Effector memory CD8-positive, alpha-beta T cell (primary cell): ENCODE data around the gene MYADML2.
"Not testable (repeated sequence)": the region's sequence is repeated elsewhere in the genome, so short reads cannot be mapped to it uniquely, and the experiment has no call there.

Experiments
- ATAC-seq: fragments of 150-1000 bp; cut with Tn5 transposase; replicated peaks from 2 replicates; pipeline ENCODE4 v1.10.0; 2021; ENCODE audit warnings: mild to moderate bottlenecking, moderate library complexity
- DNase-seq, 3 experiments: peaks; one replicate each; pipeline ENCODE4 v3.0.0; 2021
- H3K27ac Mint-ChIP-seq, 2 donors: one replicate each; pipeline ENCODE4 v1.8.0; 2022; ENCODE audit warnings: mild to moderate bottlenecking in 2 of 2, mixed read lengths in 2 of 2, moderate library complexity in 2 of 2
- H3K27me3 Mint-ChIP-seq, 2 donors: one replicate each; pipeline ENCODE4 v1.8.0; 2022; ENCODE audit warnings: mixed read lengths in 2 of 2
- H3K36me3 Mint-ChIP-seq: one replicate; pipeline ENCODE4 v1.8.0; 2022; ENCODE audit warnings: mild to moderate bottlenecking, moderate library complexity, mixed read lengths; ENCODE audit not compliant: insufficient read depth
- H3K4me1 Mint-ChIP-seq, 2 donors: one replicate each; pipeline ENCODE4 v1.8.0; 2022; ENCODE audit warnings: low read depth in 2 of 2, mixed read lengths in 2 of 2
- H3K4me3 Mint-ChIP-seq, 2 donors: one replicate each; pipeline ENCODE4 v1.8.0; 2022; ENCODE audit warnings: mild to moderate bottlenecking in 2 of 2, mixed read lengths in 2 of 2, moderate library complexity in 2 of 2
- H3K9me3 Mint-ChIP-seq, 2 donors: one replicate each; pipeline ENCODE4 v1.8.0; 2022; ENCODE audit warnings: mixed read lengths in 2 of 2

Gene MYADML2

DNA sequence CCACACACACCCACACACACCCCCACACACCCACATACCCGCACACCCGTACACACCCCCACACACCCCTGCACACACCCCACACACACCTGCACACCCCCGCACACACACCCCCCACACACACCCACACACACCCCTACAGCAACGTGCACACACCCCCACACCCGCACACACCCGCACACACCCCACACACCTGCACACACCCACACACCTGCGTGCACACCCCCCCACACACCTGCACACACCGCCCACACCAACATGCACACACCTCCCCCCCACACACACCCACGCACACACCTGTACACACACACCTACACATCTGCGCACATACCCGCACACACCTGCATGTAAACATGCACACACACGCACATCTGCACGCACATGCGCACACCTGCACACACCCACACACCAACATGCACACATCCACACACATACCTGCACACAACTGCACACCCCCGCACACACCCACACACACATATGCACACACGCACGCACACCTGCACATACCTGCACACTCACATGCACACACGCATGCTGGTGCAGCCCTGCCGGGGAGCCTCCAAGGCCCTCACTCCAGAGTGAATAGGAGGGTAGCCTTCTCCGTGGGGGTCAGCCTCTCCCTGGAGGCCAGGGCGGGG lies 37.9 kb upstream of the MYADML2 start:
- ATAC-seq: no peak
- no peak overlapping the region for H3K27ac Mint-ChIP-seq
- peaks cover 31% of the 10 kb centered on the region for H3K36me3 Mint-ChIP-seq
- no peaks in the 10 kb centered on the region for H3K9me3 Mint-ChIP-seq
- H3K4me3 Mint-ChIP-seq: no peak overlapping the region
- H3K4me1 Mint-ChIP-seq: peaks cover 14 to 25% of the 10 kb centered on the region in 2 donors
- no peak for DNase-seq
- H3K27me3 Mint-ChIP-seq: no peaks in the 10 kb centered on the region

DNA sequence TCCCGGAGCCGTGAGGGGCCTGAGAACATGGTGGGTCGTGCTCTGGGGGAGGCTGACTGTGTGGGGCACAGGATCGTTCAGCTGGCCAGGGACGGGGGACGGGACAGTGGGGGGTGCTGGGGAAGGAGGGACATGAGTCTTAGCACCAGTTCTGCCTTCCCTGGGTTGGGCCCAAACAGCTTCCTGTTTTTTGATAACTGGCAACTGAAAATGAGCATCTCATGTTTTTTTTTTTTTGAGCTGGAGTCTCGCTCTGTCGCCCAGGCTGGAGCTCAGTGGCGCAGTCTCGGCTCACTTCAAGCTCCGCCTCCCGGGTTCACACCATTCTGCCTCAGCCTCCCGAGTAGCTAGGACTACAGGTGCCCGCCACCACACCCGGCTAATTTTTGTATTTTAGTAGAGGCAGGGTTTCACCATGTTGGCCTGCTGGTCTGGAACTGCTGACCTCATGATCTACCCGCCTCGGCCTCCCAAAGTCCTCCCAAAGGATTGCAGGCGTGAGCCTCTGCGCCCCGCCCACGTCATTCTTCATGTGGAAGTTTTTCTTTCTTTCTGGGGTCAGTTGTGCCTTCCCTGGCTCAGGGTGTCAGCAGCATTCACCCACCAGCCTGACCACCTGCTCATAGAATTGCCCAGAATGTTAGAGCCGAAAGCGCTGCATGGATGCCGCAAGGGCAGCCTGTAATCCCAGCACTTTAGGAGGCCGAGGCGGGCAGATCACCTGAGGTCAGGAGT lies 36.8 kb upstream of the MYADML2 start:
- Mint-ChIP-seq H3K36me3 (peaks cover 31% of the 10 kb centered on the region), H3K27ac (no peak overlapping the region), H3K4me1 (peaks cover 18 to 25% of the 10 kb centered on the region in 2 donors), H3K27me3 (no peaks in the 10 kb centered on the region), H3K4me3 (no peak overlapping the region), H3K9me3 (no peaks in the 10 kb centered on the region)
- ATAC-seq (no peak), DNase-seq (no peak)

GRCh38 chr17:81983011-81983638 lies 36.1 kb upstream of the MYADML2 start:
- H3K4me1 Mint-ChIP-seq: peaks cover 24 to 25% of the 10 kb centered on the region in 2 donors
- no peaks in the 10 kb centered on the region for H3K27me3 Mint-ChIP-seq
- DNase-seq: no peak
- no peak for ATAC-seq
- peak overlapping the region in 1 of 2 donors; percentile 16 for H3K27ac Mint-ChIP-seq
- H3K36me3 Mint-ChIP-seq: peaks cover 31% of the 10 kb centered on the region
- H3K4me3 Mint-ChIP-seq: no peak overlapping the region
- H3K9me3 Mint-ChIP-seq: no peaks in the 10 kb centered on the region

DNA sequence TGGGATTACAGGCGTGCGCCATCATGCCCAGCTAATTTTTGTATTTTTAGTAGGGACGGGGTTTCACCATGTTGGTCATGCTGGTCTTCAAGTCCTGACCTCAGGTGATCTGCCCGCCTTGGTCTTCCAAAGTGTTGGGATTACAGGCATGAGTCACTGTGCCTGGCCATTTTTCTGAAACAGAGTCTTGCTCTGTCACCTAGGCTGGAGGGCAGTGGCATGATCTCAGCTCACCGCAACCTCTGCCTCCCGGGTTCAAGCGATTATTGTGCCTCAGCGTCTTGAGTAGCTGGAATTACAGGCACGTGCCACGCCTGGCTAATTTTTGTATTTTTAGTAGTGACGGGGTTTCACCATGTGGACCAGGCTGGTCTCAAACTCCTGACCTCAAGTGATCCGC lies 34.5 kb upstream of the MYADML2 start:
- not testable (repeated sequence) for H3K27ac Mint-ChIP-seq, H3K27me3 Mint-ChIP-seq, ATAC-seq, DNase-seq, H3K9me3 Mint-ChIP-seq, H3K4me3 Mint-ChIP-seq
- Mint-ChIP-seq H3K36me3 (peaks cover 24% of the 10 kb centered on the region), H3K4me1 (peaks cover 24 to 28% of the 10 kb centered on the region in 2 donors)

- peaks cover 27 to 30% of the 10 kb centered on the region in 2 donors for H3K4me1 Mint-ChIP-seq
- no peak overlapping the region for H3K4me3 Mint-ChIP-seq
- no peak for ATAC-seq
- H3K27ac Mint-ChIP-seq: no peak overlapping the region
- no peaks in the 10 kb centered on the region for H3K9me3 Mint-ChIP-seq
- H3K27me3 Mint-ChIP-seq: no peaks in the 10 kb centered on the region
- no peak for DNase-seq
- peaks cover 23% of the 10 kb centered on the region for H3K36me3 Mint-ChIP-seq
Measured at GRCh38 chr17:81980707-81981343, 33.8 kb upstream of the MYADML2 start.

- no peak for DNase-seq
- ATAC-seq: no peak
- Mint-ChIP-seq H3K9me3 (no peaks in the 10 kb centered on the region), H3K27me3 (no peaks in the 10 kb centered on the region), H3K4me3 (peak overlapping the region; percentile 41 to 55), H3K36me3 (peaks cover 18% of the 10 kb centered on the region), H3K27ac (no peak overlapping the region), H3K4me1 (peaks cover 26 to 30% of the 10 kb centered on the region in 2 donors)
Measured at GRCh38 chr17:81980122-81980521, 33.1 kb upstream of the MYADML2 start.

DNA sequence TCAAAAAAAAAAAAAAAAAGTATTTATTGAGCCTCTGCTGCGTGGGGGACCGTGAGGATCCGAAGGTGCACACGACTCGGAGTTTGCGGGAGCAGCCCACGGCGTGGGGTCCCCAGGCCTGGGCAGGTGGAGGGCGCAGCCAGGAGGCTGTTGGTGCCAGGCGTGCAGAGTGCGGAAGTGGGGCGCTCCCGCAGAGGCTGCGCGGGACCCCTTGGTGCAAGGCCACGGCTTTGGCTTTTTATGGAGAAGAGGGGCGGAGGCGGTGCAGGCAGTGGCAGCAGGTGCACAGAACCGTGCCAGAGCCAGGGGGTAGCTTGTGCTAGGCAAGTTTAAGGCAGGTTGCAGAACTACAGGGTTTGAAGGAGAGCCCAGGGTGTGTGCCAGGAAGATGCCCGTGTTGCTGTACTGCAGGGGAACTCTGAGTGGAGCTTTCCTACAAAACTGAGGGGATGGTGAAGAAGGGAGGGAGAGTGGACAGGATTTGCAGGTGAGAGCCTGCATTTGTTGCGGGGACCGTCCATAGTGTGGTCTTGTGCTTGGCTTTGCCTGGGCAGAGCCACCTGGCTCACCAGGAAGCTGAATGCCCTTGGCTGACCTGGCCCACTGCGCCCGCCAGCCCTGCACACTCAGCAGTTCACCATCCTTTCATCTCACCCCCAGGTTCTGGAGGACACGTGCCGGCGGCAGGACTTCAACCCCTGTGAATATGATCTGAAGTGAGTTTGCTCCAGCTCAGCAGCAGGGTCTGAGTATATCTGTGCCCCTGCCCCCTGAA lies 31.7 kb upstream of the MYADML2 start:
- H3K27me3 Mint-ChIP-seq: no peaks in the 10 kb centered on the region
- H3K9me3 Mint-ChIP-seq: no peaks in the 10 kb centered on the region
- ATAC-seq: no peak
- peak overlapping the region; percentile 92 to 98 for H3K4me3 Mint-ChIP-seq
- H3K27ac Mint-ChIP-seq: peak overlapping the region in 1 of 2 donors; percentile 66
- no peak for DNase-seq
- H3K4me1 Mint-ChIP-seq: peaks cover 23 to 30% of the 10 kb centered on the region in 2 donors
- peaks cover 18% of the 10 kb centered on the region for H3K36me3 Mint-ChIP-seq

- Mint-ChIP-seq H3K4me3 (peak within 1 kb of the TSS; percentile 92 to 98), H3K9me3 (no peaks in the 10 kb centered on the region), H3K27ac (peak within 1 kb of the TSS; percentile 94 to 96), H3K27me3 (no peaks in the 10 kb centered on the region), H3K36me3 (peaks cover 11% of the 10 kb centered on the region), H3K4me1 (peaks cover 18 to 30% of the 10 kb centered on the region in 2 donors)
- peak; percentile 93 for ATAC-seq
- DNase-seq: peak; percentile 83 to 87 (median 84)
Measured at GRCh38 chr17:81977211-81977808, 30.3 kb upstream of the MYADML2 start, which contains the start of gene ASPSCR1. Gene ASPSCR1, plus strand, starts transcription at chr17:81977629. Its CDS starts 18 bp downstream, at chr17:81977647.

DNA sequence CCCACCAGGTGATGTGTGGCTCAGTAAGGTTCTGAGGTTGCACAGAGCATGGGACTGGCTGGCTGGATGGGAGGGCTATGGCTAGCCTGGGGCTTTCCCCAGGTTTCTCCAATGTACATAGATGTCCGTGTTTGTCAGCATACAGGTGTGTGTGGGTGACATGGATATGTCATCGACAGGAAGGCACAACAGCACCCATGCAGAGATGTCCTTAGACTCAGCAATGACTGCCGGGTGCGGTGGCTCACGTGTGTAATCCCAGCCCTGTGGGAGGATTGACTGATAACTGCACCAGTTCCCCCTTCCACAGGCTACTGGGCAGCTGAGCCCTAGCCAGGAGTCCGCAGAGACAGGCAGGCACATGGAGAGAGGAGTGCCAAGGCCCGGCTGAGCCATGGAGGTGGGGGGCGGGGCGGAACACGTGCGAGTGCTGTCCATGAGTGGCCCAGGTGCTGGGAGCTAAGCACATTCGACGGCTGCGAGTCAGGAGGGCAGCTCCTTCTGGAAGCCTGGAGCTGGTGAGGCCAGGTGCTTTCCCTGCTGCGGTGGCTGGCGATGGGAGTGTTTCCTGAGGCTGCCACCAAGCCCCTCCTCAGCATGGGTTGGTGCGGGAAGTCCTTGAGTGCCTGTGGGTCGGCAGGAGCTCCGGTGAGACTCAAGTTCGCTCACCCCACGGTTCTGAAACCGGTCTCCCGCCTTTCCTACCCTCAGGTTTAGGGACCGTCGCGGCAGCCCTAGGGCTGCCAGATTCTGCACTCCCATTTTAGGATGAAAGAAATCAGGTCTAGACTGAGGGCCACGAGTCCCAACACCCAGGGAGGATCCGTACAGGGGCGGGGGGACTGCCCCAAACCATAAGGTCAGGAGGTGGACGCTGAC lies 29.5 kb upstream of the MYADML2 start:
- peaks cover 16 to 30% of the 10 kb centered on the region in 2 donors for H3K4me1 Mint-ChIP-seq
- DNase-seq (no peak), ATAC-seq (peak; percentile 18)
- no peaks in the 10 kb centered on the region for H3K9me3 Mint-ChIP-seq
- H3K4me3 Mint-ChIP-seq: peak overlapping the region; percentile 92 to 98
- H3K27ac Mint-ChIP-seq: peak overlapping the region; percentile 94 to 96
- no peaks in the 10 kb centered on the region for H3K27me3 Mint-ChIP-seq
- peaks cover 11% of the 10 kb centered on the region for H3K36me3 Mint-ChIP-seq

DNA sequence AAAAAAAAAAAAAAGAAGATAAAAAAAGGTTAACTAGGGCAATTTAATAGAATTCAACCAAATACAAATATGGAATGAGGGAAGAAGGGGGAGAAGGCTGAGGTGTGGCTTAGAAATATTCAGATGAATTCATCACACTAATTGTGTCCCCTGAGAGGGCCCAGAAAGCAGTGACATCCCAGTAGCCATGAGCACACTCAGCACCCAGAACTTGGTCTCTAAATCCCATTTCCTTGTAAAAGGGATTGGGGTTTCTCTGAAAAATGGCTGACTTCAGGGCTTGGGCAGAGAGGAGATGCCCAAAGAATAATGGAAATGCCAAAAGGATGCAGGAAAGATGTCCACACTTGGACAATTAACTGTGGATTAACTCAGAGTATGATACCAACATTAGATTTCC lies 26.4 kb upstream of the MYADML2 start:
- ATAC-seq (no peak), DNase-seq (no peak)
- Mint-ChIP-seq H3K4me3 (no peak overlapping the region), H3K27ac (no peak overlapping the region), H3K36me3 (peaks cover 8% of the 10 kb centered on the region), H3K9me3 (no peaks in the 10 kb centered on the region), H3K27me3 (no peaks in the 10 kb centered on the region), H3K4me1 (peaks cover 11 to 14% of the 10 kb centered on the region in 2 donors)

DNA sequence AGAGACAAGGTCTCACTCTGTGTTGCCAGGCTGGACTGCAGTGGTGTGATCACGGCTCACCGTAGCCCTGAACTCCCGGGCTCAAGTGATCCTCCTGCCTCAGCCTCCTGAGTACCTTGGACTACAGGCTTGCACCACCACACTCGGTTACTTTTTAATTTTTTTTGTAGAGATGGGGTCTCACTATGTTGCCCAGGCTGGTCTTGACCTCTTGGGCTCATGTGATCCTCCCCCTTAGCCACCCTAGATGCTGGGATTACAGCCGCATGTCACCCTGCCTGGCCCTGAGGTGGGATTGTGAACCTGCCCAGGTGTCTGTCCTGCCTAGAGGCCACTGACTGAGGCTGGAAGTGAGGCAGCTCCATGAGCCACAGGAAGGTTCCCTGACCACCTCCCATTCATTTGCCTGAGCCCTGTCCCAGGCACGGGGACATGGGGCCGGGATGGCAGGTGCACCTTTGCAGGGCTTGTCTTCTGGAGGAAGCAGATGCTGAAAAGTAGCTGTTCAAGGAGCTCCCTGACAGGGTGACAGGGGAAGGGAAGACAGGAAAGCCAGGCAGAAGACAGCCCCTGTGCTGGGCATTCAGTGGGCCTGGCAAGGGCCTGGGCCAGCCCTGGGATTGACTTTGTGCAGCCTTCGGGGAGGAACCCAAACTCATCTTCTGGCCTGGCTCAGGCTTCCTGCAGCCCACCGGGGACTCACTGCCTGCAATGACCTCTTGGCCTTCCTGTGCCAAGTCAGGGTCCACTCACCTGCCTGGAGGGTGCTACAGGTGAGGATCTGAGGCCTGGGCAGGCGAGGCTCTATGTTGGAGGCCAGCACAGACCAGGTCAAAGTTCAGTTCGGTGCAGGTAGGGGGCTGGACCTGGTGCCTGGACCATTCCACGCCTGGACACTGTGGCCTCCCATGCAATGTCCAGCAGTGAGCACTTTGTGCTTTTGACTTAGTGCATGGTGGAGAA lies 22.1 kb upstream of the MYADML2 start:
- Mint-ChIP-seq H3K36me3 (peaks cover 5% of the 10 kb centered on the region), H3K27ac (no peak overlapping the region), H3K9me3 (no peaks in the 10 kb centered on the region), H3K4me1 (peaks cover 3 to 9% of the 10 kb centered on the region in 2 donors), H3K4me3 (no peak overlapping the region), H3K27me3 (peaks cover 5 to 12% of the 10 kb centered on the region in 2 donors)
- no peak for ATAC-seq
- no peak for DNase-seq
